ENCODE data around the gene POR.

The POR gene

GRCh38 chr7:75922966-75923603 lies 8.1 kb downstream of the POR start:
- TF ChIP-seq ZFP30 (CRISPR knock-in tag; IDR thresholded peaks at IDR 0.05), result no peak
- no peak for TF ChIP-seq OSR1 (CRISPR knock-in tag; IDR thresholded peaks at IDR 0.05)
- no peak for TF ChIP-seq PATZ1 (CRISPR knock-in tag; IDR thresholded peaks at IDR 0.05; ENCODE audit: borderline replicate concordance)
- TF ChIP-seq PPARA (CRISPR knock-in tag; IDR thresholded peaks at IDR 0.05; ENCODE audit: borderline replicate concordance), result no peak
- TF ChIP-seq CSRNP3 (CRISPR knock-in tag; IDR thresholded peaks at IDR 0.05), result no peak
- TF ChIP-seq CSDC2 (CRISPR knock-in tag; IDR thresholded peaks at IDR 0.05), result no peak
- TF ChIP-seq BACH2 (CRISPR knock-in tag; IDR thresholded peaks at IDR 0.05; ENCODE audit: borderline replicate concordance), result no peak
- TF ChIP-seq ISL1 (CRISPR knock-in tag; IDR thresholded peaks at IDR 0.05), result no peak
- TF ChIP-seq TSHZ2 (CRISPR knock-in tag; IDR thresholded peaks at IDR 0.05), result no peak
- no peak for TF ChIP-seq TCF4 (CRISPR knock-in tag; IDR thresholded peaks at IDR 0.05; ENCODE audit: borderline replicate concordance)
- no peak for TF ChIP-seq CREB5 (CRISPR knock-in tag; IDR thresholded peaks at IDR 0.05; ENCODE audit: low read depth)
- TF ChIP-seq ZC3H10 (CRISPR knock-in tag; IDR thresholded peaks at IDR 0.05), result no peak
- no peak for TF ChIP-seq GLIS3 (CRISPR knock-in tag; IDR thresholded peaks at IDR 0.05)
- no peak for TF ChIP-seq ESRRG (CRISPR knock-in tag; IDR thresholded peaks at IDR 0.05)
- no peak for TF ChIP-seq TOX (CRISPR knock-in tag; IDR thresholded peaks at IDR 0.05; ENCODE audit: borderline replicate concordance)
- no peak for TF ChIP-seq ZNF8 (CRISPR knock-in tag; IDR thresholded peaks at IDR 0.05)
- TF ChIP-seq ZFP3 (CRISPR knock-in tag; IDR thresholded peaks at IDR 0.05), result no peak
- no peak for TF ChIP-seq ZNF565 (CRISPR knock-in tag; conservative IDR thresholded peaks at IDR 0.05; ENCODE audit: low read depth)
- TF ChIP-seq ZNF70 (CRISPR knock-in tag; IDR thresholded peaks at IDR 0.05), result no peak
- TF ChIP-seq POU6F1 (CRISPR knock-in tag; IDR thresholded peaks at IDR 0.05; ENCODE audit: borderline replicate concordance, low read depth), result no peak
- ATAC-seq, result no peak

- TF ChIP-seq ARNTL (CRISPR knock-in tag; IDR thresholded peaks at IDR 0.05; ENCODE audit: borderline replicate concordance, low read depth) (no peak), TOX (CRISPR knock-in tag; IDR thresholded peaks at IDR 0.05; ENCODE audit: borderline replicate concordance) (no peak), ZNF565 (CRISPR knock-in tag; conservative IDR thresholded peaks at IDR 0.05; ENCODE audit: low read depth) (no peak), ZFP3 (CRISPR knock-in tag; IDR thresholded peaks at IDR 0.05) (no peak), PPARA (CRISPR knock-in tag; IDR thresholded peaks at IDR 0.05; ENCODE audit: borderline replicate concordance) (no peak), PATZ1 (CRISPR knock-in tag; IDR thresholded peaks at IDR 0.05; ENCODE audit: borderline replicate concordance) (no peak), TCF4 (CRISPR knock-in tag; IDR thresholded peaks at IDR 0.05; ENCODE audit: borderline replicate concordance) (no peak), CSRNP3 (CRISPR knock-in tag; IDR thresholded peaks at IDR 0.05) (no peak), ZNF70 (CRISPR knock-in tag; IDR thresholded peaks at IDR 0.05) (no peak), TSHZ2 (CRISPR knock-in tag; IDR thresholded peaks at IDR 0.05) (no peak), CSDC2 (CRISPR knock-in tag; IDR thresholded peaks at IDR 0.05) (no peak), GLIS3 (CRISPR knock-in tag; IDR thresholded peaks at IDR 0.05) (no peak), ESRRG (CRISPR knock-in tag; IDR thresholded peaks at IDR 0.05) (no peak), BACH2 (CRISPR knock-in tag; IDR thresholded peaks at IDR 0.05; ENCODE audit: borderline replicate concordance) (no peak)
- no peak for ATAC-seq
Measured at GRCh38 chr7:75924256-75924655, 9.3 kb downstream of the POR start.
